Loucy (cell line): ENCODE data around the gene POLD4.

Source experiments
- H2AFZ ChIP-seq: fragments of 200-600 bp; sonication (generic); 2 replicates; pipeline ENCODE4 v1.6.0; 2016; ENCODE audit warnings: antibody characterized with exemption, mild to moderate bottlenecking, low read length, moderate library complexity
- H3F3A ChIP-seq: fragments of 200-600 bp; 2 replicates; pipeline ENCODE4 v1.6.0; 2016; ENCODE audit warnings: antibody characterized with exemption, low read depth, mild to moderate bottlenecking
- H3K27me3 ChIP-seq: fragments of 200-600 bp; sonication (generic); 2 replicates; pipeline ENCODE4 v1.6.1; 2014; ENCODE audit warnings: low read length, mild to moderate bottlenecking; ENCODE audit not compliant: insufficient read depth, poor library complexity, severe bottlenecking
- H3K36me3 ChIP-seq: fragments of 200-600 bp; sonication (generic); 2 replicates; pipeline ENCODE4 v1.6.1; 2016; ENCODE audit warnings: low read length; ENCODE audit not compliant: insufficient read depth
- H3K4me1 ChIP-seq: fragments of 200-600 bp; sonication (generic); 2 replicates; pipeline ENCODE4 v1.5.1; 2014; ENCODE audit warnings: low read length, mild to moderate bottlenecking; ENCODE audit not compliant: insufficient read depth, poor library complexity, severe bottlenecking
- H3K4me2 ChIP-seq: fragments of 200-600 bp; sonication (generic); 2 replicates; pipeline ENCODE4 v1.6.0; 2014; ENCODE audit warnings: antibody characterized with exemption, low read length, low read depth, mild to moderate bottlenecking; ENCODE audit not compliant: poor library complexity, severe bottlenecking
- H3K4me3 ChIP-seq: fragments of 200-600 bp; sonication (generic); 2 replicates; pipeline ENCODE4 v1.5.1; 2014; ENCODE audit warnings: low read length, mild to moderate bottlenecking, mixed read lengths; ENCODE audit not compliant: poor library complexity, severe bottlenecking
- H3K79me2 ChIP-seq: fragments of 200-600 bp; sonication (generic); 2 replicates; pipeline ENCODE4 v1.6.1; 2014; ENCODE audit warnings: low read length; ENCODE audit not compliant: insufficient read depth
- H3K9ac ChIP-seq: fragments of 200-600 bp; sonication (generic); 2 replicates; pipeline ENCODE4 v1.6.0; 2014; ENCODE audit warnings: mild to moderate bottlenecking, low read depth, low read length, moderate library complexity; ENCODE audit not compliant: poor library complexity, severe bottlenecking
- H3K9me2 ChIP-seq: fragments of 200-600 bp; sonication (generic); replicated peaks from 2 replicates; pipeline ENCODE4 v1.6.1; 2016; ENCODE audit warnings: low read depth, low read length, mixed read lengths
- H3K9me3 ChIP-seq: fragments of 200-600 bp; sonication (generic); 2 replicates; pipeline ENCODE4 v1.6.1; 2014; ENCODE audit warnings: mild to moderate bottlenecking, antibody characterized with exemption, low read length, low read depth; ENCODE audit not compliant: insufficient read depth
- H4K20me1 ChIP-seq: fragments of 200-600 bp; sonication (generic); 2 replicates; pipeline ENCODE4 v1.6.0; 2014; ENCODE audit warnings: antibody characterized with exemption, low read length, mild to moderate bottlenecking; ENCODE audit not compliant: insufficient read depth, poor library complexity, severe bottlenecking
- CTCF ChIP-seq: fragments of 200-600 bp; sonication (generic); conservative IDR thresholded peaks from 2 replicates; pipeline ENCODE4 v1.5.1; 2014; ENCODE audit warnings: mild to moderate bottlenecking, antibody characterized with exemption, low read length
- EZH2phosphoT487 ChIP-seq: fragments of 200-600 bp; IDR thresholded peaks from 2 replicates; pipeline ENCODE4 v1.6.1; 2018; ENCODE audit warnings: antibody characterized with exemption, mild to moderate bottlenecking, moderate library complexity, borderline replicate concordance

Gene POLD4

GRCh38 chr11:67332081-67332691, 21.2 kb downstream of the POLD4 start:
- H3K9ac ChIP-seq = no peak overlapping the region
- H3K27me3 ChIP-seq = no peaks in the 10 kb centered on the region
- no peaks in the 10 kb centered on the region for H4K20me1 ChIP-seq
- no peak for TF ChIP-seq EZH2phosphoT487
- no peak for TF ChIP-seq CTCF
- no peaks in the 10 kb centered on the region for H3K9me3 ChIP-seq
- H3K4me2 ChIP-seq = no peak overlapping the region
- H3K9me2 ChIP-seq = no peaks in the 10 kb centered on the region
- no peak overlapping the region for H2AFZ ChIP-seq
- no peak overlapping the region for H3K4me3 ChIP-seq
- H3K36me3 ChIP-seq = no peaks in the 10 kb centered on the region
- H3K79me2 ChIP-seq = no peaks in the 10 kb centered on the region
- no peaks in the 10 kb centered on the region for H3F3A ChIP-seq
- H3K4me1 ChIP-seq = no peaks in the 10 kb centered on the region

GRCh38 chr11:67323526-67323925, 29.8 kb downstream of the POLD4 start:
- H3K27me3 ChIP-seq = no peaks in the 10 kb centered on the region
- no peaks in the 10 kb centered on the region for H3K9me3 ChIP-seq
- H3K9me2 ChIP-seq = no peaks in the 10 kb centered on the region
- no peaks in the 10 kb centered on the region for H3K36me3 ChIP-seq
- peaks cover 9% of the 10 kb centered on the region for H3K4me1 ChIP-seq
- no peak overlapping the region for H3K4me3 ChIP-seq
- H4K20me1 ChIP-seq = no peaks in the 10 kb centered on the region
- no peaks in the 10 kb centered on the region for H3K79me2 ChIP-seq
- no peak overlapping the region for H3K4me2 ChIP-seq
- no peak for TF ChIP-seq EZH2phosphoT487
- no peak overlapping the region for H3K9ac ChIP-seq
- no peak overlapping the region for H2AFZ ChIP-seq
- no peaks in the 10 kb centered on the region for H3F3A ChIP-seq

GRCh38 chr11:67322049-67322448, 31.3 kb downstream of the POLD4 start:
- H3K4me1 ChIP-seq = peaks cover 9% of the 10 kb centered on the region
- no peaks in the 10 kb centered on the region for H3F3A ChIP-seq
- no peak overlapping the region for H3K4me2 ChIP-seq
- no peaks in the 10 kb centered on the region for H3K9me2 ChIP-seq
- H2AFZ ChIP-seq = no peak overlapping the region
- H3K4me3 ChIP-seq = no peak overlapping the region
- H4K20me1 ChIP-seq = no peaks in the 10 kb centered on the region
- no peaks in the 10 kb centered on the region for H3K27me3 ChIP-seq
- H3K79me2 ChIP-seq = no peaks in the 10 kb centered on the region
- H3K9me3 ChIP-seq = no peaks in the 10 kb centered on the region
- H3K36me3 ChIP-seq = no peaks in the 10 kb centered on the region
- no peak overlapping the region for H3K9ac ChIP-seq
- TF ChIP-seq EZH2phosphoT487 (no peak), CTCF (no peak)

- H3K36me3 ChIP-seq = no peaks in the 10 kb centered on the region
- no peaks in the 10 kb centered on the region for H3K79me2 ChIP-seq
- H4K20me1 ChIP-seq = no peaks in the 10 kb centered on the region
- H3K27me3 ChIP-seq = no peaks in the 10 kb centered on the region
- H2AFZ ChIP-seq = no peak overlapping the region
- H3K9ac ChIP-seq = no peak overlapping the region
- no peaks in the 10 kb centered on the region for H3K9me2 ChIP-seq
- no peaks in the 10 kb centered on the region for H3K9me3 ChIP-seq
- H3K4me3 ChIP-seq = no peak overlapping the region
- no peaks in the 10 kb centered on the region for H3F3A ChIP-seq
- H3K4me1 ChIP-seq = peaks cover 9% of the 10 kb centered on the region
- TF ChIP-seq EZH2phosphoT487 (no peak), CTCF (no peak)
- no peak overlapping the region for H3K4me2 ChIP-seq
These were observed 32.0 kb downstream of the POLD4 start for GRCh38 chr11:67321313-67321871.
